ENCODE data around the gene CRIP3.
"Not testable (repeated sequence)": the region's sequence is repeated elsewhere in the genome, so short reads cannot be mapped to it uniquely, and the experiment has no call there.

Gene CRIP3

GRCh38 chr6:43308101-43308989, at the start of gene CRIP3:
Gene CRIP3, minus strand, starts transcription at chr6:43308826. Its CDS starts 34 bp downstream, at chr6:43308792.
- DNase-seq (ENCODE audit: low read depth, low spot score), result peak; percentile 27

DNA sequence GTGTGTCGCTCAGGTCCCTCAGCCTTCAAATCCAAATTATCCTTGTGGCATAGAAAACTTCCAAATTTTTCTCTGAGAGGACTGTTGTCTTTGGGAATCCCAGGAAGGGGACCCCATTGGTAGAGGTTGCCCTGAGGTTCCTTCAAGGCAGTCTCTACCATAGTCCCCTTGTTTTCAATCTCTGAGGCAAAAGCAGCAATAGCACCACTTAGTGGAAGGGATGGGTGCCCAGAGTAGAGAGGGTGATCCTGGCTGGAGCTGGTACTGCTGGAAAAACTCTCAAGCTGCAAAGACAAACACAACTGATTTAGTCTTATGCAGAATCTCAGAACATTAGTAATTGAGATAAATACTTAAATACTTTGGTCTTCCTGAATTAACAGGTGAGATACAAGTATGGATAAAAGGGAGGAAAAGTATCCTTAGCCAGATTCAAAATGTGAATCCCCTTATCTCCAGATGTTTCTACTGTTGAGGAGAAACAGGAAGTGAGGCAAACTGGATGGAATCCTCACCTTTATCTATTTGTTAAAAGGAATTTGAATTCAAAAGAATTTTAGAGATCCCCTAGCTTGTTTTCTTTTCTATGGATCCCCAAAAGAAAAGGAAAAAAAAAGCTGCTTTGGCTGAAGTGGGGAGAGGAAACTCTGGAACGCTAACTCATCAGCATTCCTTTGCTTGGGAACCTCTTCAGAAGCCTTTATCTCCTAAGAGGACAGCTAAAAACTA, 47.4 kb upstream of the CRIP3 start:
- DNase-seq (ENCODE audit: low read depth, low spot score), result peak; percentile 20

DNA sequence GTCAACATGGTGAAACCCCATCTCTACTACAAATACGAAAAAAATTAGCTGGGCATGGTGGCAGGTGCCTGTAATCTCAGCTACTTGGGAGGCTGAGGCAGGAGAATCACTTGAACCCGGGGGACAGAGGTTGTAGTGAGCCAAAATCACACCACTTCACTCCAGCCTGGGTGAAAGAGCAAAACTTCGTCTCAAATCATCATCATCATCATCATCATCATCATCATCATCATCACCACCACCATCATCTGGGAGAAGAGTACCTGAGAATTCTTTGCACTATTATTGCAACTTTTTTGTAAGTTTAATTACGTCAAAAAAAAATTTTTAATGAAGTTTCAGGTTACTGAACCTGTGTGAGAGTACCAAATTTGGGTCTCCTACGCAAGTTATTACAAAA, 43.3 kb upstream of the CRIP3 start:
- not testable (repeated sequence) for DNase-seq (ENCODE audit: low read depth, low spot score)

GRCh38 chr6:43347444-43347843, 38.8 kb upstream of the CRIP3 start:
- no peak for DNase-seq (ENCODE audit: low read depth, low spot score)

- no peak for DNase-seq (ENCODE audit: low read depth, low spot score)
Measured at GRCh38 chr6:43347021-43347420, 38.4 kb upstream of the CRIP3 start.

DNA sequence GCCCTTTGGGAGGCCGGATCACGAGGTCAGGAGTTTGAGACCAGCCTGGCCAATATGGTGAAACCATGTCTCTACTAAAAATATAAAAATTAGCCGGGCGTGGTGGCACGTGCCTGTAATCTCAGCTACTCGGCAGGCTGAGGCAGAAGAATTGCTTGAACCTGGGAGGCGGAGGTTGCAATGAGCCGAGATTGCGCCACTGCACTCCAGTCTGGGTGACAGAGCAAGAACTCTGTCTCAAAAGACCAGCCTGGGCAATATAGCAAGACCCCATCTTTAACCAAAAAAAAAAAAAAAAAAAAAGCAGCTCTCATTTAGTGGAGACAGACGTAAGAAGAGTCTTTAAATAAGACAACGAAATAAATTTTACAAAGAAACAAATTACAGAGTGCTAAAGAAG, 37.6 kb upstream of the CRIP3 start:
- not testable (repeated sequence) for DNase-seq (ENCODE audit: low read depth, low spot score)

GRCh38 chr6:43339168-43339567, 30.5 kb upstream of the CRIP3 start:
- DNase-seq (ENCODE audit: low read depth, low spot score), result no peak

DNA sequence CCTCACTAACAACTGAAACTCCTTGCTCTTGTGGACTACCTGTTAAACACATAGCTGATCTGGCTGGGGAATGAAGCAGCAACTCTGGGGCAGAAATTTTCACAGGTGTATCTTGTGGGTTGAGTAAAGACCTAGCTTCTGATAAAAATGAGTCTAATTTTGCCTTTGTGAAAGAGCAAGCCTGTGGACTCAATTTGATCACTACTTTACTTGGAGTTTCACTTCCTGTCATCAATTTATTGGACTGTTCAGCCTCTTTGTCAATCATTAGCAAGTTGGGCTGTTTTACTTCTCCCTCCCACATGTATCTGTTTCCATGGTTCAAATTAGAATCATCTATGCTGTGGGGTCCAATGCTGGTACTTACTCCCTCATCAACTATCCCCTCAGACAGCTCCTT, 29.6 kb upstream of the CRIP3 start:
- DNase-seq (ENCODE audit: low read depth, low spot score), result no peak

GRCh38 chr6:43336382-43336781, 27.8 kb upstream of the CRIP3 start:
- DNase-seq (ENCODE audit: low read depth, low spot score), result no peak

DNA sequence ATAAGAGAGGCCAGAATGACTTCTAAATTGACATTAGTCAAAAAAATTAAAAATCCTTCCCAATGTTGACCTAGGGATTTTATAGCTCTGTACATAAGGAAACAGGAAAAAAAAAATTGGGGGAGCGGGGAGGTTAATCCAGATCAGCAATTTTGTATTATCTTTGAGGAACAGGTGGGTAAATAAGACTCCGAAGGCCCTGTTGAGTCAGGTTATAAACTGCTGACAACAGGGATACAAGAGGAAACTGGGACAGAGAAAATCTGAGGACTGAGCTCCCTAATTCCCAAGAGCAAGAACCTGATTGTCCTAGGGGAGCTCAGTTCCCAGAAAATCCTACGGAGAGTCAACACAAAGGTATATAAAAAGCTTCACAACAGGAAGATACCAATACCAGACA, 26.8 kb upstream of the CRIP3 start:
- DNase-seq (ENCODE audit: low read depth, low spot score), result no peak

DNA sequence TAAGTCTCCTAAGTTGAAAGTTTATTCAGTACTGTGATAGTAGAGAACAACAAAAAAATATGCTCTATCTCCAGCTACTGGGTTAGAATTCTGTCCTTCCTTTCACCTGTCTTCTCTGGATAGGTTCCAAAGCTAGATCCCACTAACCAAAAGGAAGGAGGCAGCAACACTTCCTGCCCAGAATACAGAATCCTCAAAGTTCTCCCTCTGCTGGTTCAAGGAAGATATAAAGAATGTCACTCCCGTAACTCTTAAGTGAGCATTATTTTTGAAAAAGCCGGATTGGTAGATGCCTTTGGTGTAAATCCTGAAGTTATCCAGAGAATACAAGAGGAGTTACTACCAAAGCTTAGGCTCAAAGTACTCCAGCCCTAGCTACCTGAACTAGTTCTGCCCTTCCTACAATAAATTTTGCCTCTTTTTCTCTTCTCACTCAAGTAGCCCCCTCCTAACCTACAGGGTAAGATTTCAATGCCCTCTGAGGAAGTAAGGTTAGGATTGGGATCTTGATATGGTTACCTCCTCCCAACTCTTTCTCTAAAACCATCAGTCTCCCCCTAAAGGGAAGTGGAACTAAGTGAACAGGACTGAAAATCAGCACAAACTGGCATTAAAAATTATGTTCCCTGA, 26.0 kb upstream of the CRIP3 start:
- DNase-seq (ENCODE audit: low read depth, low spot score), result peak; percentile 76

DNA sequence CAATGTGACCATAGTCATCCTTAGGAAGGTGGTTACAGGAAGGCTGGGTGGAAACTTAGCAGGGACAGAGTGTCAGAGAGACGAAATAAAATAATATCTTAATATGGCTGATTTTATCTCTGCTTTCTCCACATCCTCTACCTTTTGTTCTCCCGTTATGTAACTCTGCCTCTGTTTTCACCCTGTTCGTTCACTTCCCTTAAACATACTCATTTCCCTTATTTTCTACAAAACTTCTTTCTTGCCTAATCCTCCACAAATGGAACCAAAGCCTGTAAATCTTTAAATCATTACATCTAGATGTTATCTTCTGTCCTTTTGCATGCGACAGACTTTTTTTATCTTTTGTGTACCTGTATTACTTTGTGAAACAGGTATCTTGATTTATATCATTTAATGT, 23.3 kb upstream of the CRIP3 start:
- no peak for DNase-seq (ENCODE audit: low read depth, low spot score)

GRCh38 chr6:43331470-43331869, 22.8 kb upstream of the CRIP3 start:
- no peak for DNase-seq (ENCODE audit: low read depth, low spot score)

GRCh38 chr6:43328528-43328927, 19.9 kb upstream of the CRIP3 start:
- DNase-seq (ENCODE audit: low read depth, low spot score), result no peak

DNA sequence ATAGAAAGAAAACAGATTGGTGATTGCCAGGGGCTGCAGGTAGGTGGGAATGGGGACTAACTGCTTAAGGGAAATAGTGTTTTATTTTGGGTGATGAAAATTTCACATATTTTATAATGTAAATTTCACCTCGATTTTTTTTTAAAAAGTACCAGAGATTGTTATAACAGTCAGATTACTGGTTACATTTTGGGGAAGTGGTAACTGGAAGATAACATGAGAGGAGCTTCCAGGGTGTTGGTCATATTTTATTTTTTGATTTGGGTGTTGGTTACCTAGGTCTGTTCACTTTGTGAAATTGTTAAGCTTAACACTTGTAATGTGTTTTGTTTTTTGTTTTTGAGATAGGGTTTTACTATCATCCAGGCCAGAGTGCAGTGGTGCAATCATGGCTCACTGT, 17.2 kb upstream of the CRIP3 start:
- DNase-seq (ENCODE audit: low read depth, low spot score), result no peak

DNA sequence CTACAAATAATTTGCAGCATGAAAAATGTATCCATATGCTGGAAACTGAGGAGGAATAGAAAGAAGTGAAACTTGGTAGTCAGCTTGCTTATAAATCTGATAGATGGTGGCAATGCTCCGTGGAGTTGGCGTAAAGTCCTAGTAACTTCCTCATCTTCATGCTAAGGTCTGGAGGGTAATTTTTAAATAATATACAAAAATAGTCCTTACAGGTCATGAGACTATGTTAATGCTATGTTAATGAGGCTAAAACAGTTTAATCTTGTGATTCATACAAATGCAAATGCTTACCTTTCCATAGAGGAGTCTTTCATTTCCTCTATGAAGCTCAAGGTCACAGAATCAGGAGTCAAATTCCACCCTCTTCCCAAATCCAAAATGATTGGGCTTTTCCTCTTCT, 9.4 kb upstream of the CRIP3 start:
- no peak for DNase-seq (ENCODE audit: low read depth, low spot score)

- DNase-seq (ENCODE audit: low read depth, low spot score), result no peak
Measured at GRCh38 chr6:43313813-43314212, 5.2 kb upstream of the CRIP3 start.

- DNase-seq (ENCODE audit: low read depth, low spot score), result no peak
Measured at GRCh38 chr6:43311666-43312065, 3.0 kb upstream of the CRIP3 start.

GRCh38 chr6:43310624-43311023, 2.0 kb upstream of the CRIP3 start:
- no peak for DNase-seq (ENCODE audit: low read depth, low spot score)

DNA sequence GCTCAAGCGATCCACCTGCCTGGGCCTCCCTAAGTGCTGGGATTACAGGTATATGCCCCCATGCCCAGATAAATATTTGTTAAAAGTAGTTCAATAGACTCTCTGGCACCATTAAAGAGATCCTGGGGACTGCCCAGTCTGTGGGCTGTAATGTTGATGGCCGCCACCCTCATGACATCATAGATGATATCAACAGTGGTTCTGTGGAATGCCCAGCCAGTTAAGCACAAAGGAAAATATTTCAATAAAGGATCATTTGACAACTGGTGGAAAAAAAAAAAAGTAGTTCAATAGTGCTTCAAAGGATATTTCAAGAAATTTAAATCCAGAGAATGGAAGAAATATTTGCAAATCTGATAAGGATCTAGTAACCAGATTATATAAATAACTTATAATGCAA, 1.5 kb upstream of the CRIP3 start:
- DNase-seq (ENCODE audit: low read depth, low spot score), result peak; percentile 16

GRCh38 chr6:43308990-43309477, 408 bp upstream of the CRIP3 start:
- DNase-seq (ENCODE audit: low read depth, low spot score), result no peak

- no peak for DNase-seq (ENCODE audit: low read depth, low spot score)
Measured at GRCh38 chr6:43307451-43308100, 1.1 kb downstream of the CRIP3 start.

Measured in astrocyte of the hippocampus (primary cell).